Neutrophil (primary cell): ENCODE measurements around the gene MOB2.

Experiments used
- H3K27ac ChIP-seq: fragments of 200-600 bp; sonication (generic); 2 replicates; pipeline ENCODE4 v1.5.1; 2016; ENCODE audit warnings: mild to moderate bottlenecking, moderate library complexity
- H3K27me3 ChIP-seq: fragments of 200-600 bp; sonication (generic); 2 replicates; pipeline ENCODE4 v1.6.0; 2016; ENCODE audit warnings: mild to moderate bottlenecking
- H3K36me3 ChIP-seq: fragments of 200-600 bp; sonication (generic); 2 replicates; pipeline ENCODE4 v1.5.1; 2017
- H3K4me1 ChIP-seq, 2 experiments: fragments of 200-600 bp in 1 of 2; sonication (generic) in 1 of 2; 1 replicate in 1 of 2; 2 replicates in 1 of 2; pipeline versions ENCODE4 v1.5.1 to v1.6.1; 2013 to 2016; ENCODE audit warnings: low read depth in 1 of 2, low read length in 1 of 2, mild to moderate bottlenecking in 1 of 2, moderate library complexity in 1 of 2; ENCODE audit not compliant: control insufficient read depth in 1 of 2, insufficient read depth in 1 of 2
- H3K4me3 ChIP-seq, 2 experiments: fragments of 200-600 bp in 1 of 2; sonication (generic) in 1 of 2; 1 replicate in 1 of 2; 2 replicates in 1 of 2; pipeline ENCODE4 v1.5.1; 2013 to 2016; ENCODE audit warnings: low read depth in 1 of 2, low read length in 1 of 2, mild to moderate bottlenecking in 1 of 2, moderate library complexity in 1 of 2
- H3K9me3 ChIP-seq: fragments of 200-600 bp; sonication (generic); 2 replicates; pipeline ENCODE4 v1.5.1; 2016
- TF ChIP-seq, protein P1 (sequence below): fragments of 200-600 bp; sonication (generic); IDR thresholded peaks from 2 replicates; pipeline ENCODE4 v1.5.1; 2016; ENCODE audit warnings: antibody characterized with exemption

MOB2 gene

DNA sequence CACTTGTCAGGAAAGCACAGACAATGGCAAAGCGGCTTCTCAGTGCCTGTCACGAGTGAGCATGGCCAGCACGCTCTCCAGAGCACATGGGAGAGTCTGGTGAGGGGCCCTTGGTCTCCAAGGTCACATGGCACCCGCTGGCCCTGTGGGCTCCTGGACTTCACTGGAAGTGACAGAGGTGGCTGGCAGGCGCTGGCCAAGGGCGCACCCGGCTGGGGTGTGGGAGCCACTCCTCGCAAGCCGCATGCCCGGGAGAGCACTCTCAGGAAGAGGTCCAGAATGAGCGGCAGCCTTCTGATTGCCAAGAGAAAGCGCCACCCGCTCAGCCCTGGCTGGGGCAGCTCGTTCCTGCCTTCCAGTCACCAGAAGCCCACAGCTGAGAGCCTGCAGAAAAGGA, 17.1 kb upstream of the MOB2 start:
- no peak overlapping the region for H3K27ac ChIP-seq
- H3K27me3 ChIP-seq = no peaks in the 10 kb centered on the region
- no peak overlapping the region for H3K4me3 ChIP-seq
- no peaks in the 10 kb centered on the region for H3K4me1 ChIP-seq
- no peaks in the 10 kb centered on the region for H3K36me3 ChIP-seq
- no peaks in the 10 kb centered on the region for H3K9me3 ChIP-seq
- TF ChIP-seq, protein P1, sequence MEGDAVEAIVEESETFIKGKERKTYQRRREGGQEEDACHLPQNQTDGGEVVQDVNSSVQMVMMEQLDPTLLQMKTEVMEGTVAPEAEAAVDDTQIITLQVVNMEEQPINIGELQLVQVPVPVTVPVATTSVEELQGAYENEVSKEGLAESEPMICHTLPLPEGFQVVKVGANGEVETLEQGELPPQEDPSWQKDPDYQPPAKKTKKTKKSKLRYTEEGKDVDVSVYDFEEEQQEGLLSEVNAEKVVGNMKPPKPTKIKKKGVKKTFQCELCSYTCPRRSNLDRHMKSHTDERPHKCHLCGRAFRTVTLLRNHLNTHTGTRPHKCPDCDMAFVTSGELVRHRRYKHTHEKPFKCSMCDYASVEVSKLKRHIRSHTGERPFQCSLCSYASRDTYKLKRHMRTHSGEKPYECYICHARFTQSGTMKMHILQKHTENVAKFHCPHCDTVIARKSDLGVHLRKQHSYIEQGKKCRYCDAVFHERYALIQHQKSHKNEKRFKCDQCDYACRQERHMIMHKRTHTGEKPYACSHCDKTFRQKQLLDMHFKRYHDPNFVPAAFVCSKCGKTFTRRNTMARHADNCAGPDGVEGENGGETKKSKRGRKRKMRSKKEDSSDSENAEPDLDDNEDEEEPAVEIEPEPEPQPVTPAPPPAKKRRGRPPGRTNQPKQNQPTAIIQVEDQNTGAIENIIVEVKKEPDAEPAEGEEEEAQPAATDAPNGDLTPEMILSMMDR = no peak

- no peak overlapping the region for H3K4me3 ChIP-seq
- no peaks in the 10 kb centered on the region for H3K9me3 ChIP-seq
- no peak overlapping the region for H3K27ac ChIP-seq
- H3K36me3 ChIP-seq = no peaks in the 10 kb centered on the region
- TF ChIP-seq, protein P1 = no peak
- H3K27me3 ChIP-seq = no peaks in the 10 kb centered on the region
- no peaks in the 10 kb centered on the region for H3K4me1 ChIP-seq
Observed at GRCh38 chr11:1502954-1503707, 16.6 kb upstream of the MOB2 start.

GRCh38 chr11:1502168-1502953, 15.8 kb upstream of the MOB2 start:
- TF ChIP-seq, protein P1 = no peak
- no peaks in the 10 kb centered on the region for H3K4me1 ChIP-seq
- H3K9me3 ChIP-seq = no peaks in the 10 kb centered on the region
- no peak overlapping the region for H3K27ac ChIP-seq
- H3K27me3 ChIP-seq = no peaks in the 10 kb centered on the region
- no peaks in the 10 kb centered on the region for H3K36me3 ChIP-seq
- H3K4me3 ChIP-seq = no peak overlapping the region

DNA sequence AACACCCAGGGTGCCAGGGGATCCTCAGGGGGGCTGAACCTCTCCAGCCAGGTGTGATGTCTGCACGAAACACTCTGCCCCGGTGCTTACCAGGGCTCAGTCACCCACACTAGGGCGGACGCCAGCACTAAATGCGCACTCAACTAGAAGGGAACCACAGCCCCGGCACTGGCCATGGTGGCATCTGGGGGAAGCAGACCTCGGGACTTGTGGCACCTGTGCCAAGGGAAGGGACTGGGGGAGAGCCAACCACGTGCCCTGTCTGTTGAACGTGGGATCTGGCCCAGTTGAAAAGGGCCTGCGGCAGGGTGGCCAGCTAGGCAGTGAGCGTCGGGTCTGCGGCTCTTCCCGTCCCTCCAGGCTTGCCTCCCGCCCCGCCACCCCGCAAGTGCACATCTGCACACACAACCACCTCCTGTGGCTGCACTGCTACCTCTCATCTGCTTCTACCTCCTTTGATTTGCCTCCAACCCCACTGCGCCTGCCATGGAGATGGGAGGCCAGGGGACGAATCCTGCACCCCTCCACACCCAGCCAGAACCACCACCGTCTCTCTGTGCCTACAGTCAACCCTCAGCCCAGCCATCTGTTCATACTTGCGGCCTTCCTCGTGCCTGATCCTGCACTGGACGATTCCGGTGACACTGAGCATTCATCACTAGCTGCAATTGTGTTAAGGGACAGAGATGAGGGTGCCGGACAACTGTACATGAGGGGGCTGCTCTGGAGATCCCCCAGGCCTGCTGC, 15.0 kb upstream of the MOB2 start:
- Histone ChIP-seq H3K27ac (no peak overlapping the region), H3K27me3 (no peaks in the 10 kb centered on the region), H3K4me3 (no peak overlapping the region), H3K4me1 (no peaks in the 10 kb centered on the region), H3K36me3 (no peaks in the 10 kb centered on the region), H3K9me3 (no peaks in the 10 kb centered on the region)
- TF ChIP-seq, protein P1 = no peak

DNA sequence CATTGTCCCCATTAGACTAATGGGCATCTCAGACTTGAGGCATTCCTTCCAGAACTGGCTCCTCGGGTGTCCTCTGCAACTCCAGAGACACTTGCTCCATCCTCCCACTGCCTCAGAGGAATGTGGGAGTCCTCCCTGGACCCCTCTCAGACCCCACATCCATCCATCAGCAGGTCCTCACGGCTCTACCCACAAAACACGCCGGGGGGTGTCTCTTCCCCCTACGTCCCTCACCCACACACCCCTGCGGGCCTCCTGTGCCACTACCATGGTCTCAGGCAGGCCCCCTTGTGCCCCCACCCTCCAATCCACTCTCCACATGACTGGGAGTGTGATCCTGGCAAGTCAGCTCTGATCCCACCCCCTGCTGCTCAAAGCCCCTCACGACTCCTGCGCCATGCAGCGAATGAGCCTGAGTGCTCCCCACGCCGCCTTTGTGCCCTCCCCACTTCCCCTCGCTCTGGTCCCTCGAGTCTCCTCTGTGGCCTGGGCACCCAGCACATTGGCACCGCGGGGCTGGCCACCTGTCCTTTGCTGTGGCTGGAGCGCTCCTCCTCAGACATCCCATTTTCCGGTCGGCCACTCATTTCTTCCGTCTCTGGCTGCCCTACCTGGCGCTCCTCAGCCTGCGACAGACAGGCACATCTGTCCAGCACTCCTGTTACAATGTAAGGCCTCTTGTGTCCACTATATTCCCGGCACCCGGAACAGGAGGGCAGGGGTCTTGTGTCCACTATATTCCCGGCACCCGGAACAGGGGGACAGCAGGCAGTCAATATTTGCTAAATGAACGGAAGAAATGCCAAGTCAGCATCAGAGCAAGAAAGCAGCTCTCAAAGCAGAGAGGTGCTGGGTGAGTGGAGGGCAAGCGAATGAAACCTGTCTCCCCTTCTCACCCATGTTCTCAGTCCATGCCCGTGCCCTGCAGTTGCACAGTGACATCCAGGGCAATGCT, 14.2 kb upstream of the MOB2 start:
- TF ChIP-seq, protein P1 = no peak
- no peak overlapping the region for H3K27ac ChIP-seq

More for the DNA sequence above, 14.2 kb upstream of the MOB2 start:
- Histone ChIP-seq H3K4me3 (no peak overlapping the region), H3K36me3 (no peaks in the 10 kb centered on the region), H3K9me3 (no peaks in the 10 kb centered on the region), H3K4me1 (no peaks in the 10 kb centered on the region), H3K27me3 (no peaks in the 10 kb centered on the region)
